ENCODE results near the gene SERPINE3. TPM values are rescaled to one million over a fixed set of nuclear protein-coding genes. Genes with fewer than 3 reads are reported as not detected.

The SERPINE3 gene
- total RNA-seq: not detected

- TF ChIP-seq CTCF (IDR thresholded peaks at IDR 0.05): no peak
- Histone ChIP-seq H3K9me3 (no peaks in the 10 kb centered on the region), H3K27me3 (no peaks in the 10 kb centered on the region), H3K9ac (ENCODE audit: low read depth in 2 of 2, low read length in 2 of 2) (no peak within 1 kb of the TSS), H3K36me3 (no peaks in the 10 kb centered on the region), H3K4me3 (no peak within 1 kb of the TSS), H3K27ac (no peak within 1 kb of the TSS), H3K4me1 (no peaks in the 10 kb centered on the region)
- no peak for DNase-seq
- intact Hi-C loops (cut with DNase I): no loop called here
These were observed at the start of gene SERPINE3 for GRCh38 chr13:51339354-51339753. TSS of gene SERPINE3 (plus strand) at chr13:51339691. CDS start at chr13:51341092, 1,401 bp downstream.

- no peak overlapping the region for H3K27ac ChIP-seq
These were observed 48.1 kb upstream of the SERPINE3 start for GRCh38 chr13:51291341-51291740.

DNA sequence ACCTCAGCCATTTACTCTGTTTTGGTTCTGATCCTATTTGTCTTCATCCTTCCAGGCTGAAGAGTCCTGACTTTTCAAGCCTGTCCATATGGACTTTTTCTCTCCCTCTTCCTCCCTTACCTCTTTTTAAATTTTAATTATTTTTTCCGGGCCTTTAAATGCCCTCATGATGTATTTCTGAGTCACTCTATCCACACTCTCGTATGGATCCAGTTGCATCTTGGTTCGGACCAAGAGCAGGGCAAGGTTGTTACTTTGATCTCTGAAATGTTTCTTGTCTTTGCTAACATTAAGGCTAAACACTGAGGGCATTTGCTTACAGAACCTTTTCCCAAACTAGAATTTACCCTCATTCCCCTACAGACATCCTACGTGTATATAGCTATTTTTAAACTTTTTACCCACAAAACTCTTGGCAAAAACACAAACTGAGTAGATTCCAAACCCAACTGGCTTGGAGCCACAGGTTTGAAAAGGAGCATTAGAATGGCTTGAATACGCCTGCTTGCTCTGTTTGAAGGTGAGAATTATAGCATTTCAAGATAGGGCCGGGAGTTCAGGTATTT is 47.4 kb upstream of the SERPINE3 start:
- Histone ChIP-seq H3K36me3 (no peaks in the 10 kb centered on the region), H3K9me3 (no peaks in the 10 kb centered on the region), H3K4me1 (no peaks in the 10 kb centered on the region), H3K27ac (no peak overlapping the region), H3K9ac (ENCODE audit: low read depth in 2 of 2, low read length in 2 of 2) (no peak overlapping the region), H3K27me3 (no peaks in the 10 kb centered on the region), H3K4me3 (no peak overlapping the region)
- DNase-seq: no peak
- TF ChIP-seq CTCF (IDR thresholded peaks at IDR 0.05): no peak
- intact Hi-C loops (cut with DNase I): no loop called here

More at GRCh38 chr13:51291341-51291740, 48.1 kb upstream of the SERPINE3 start:
- no peaks in the 10 kb centered on the region for H3K27me3 ChIP-seq
- H3K4me1 ChIP-seq: no peaks in the 10 kb centered on the region
- no peaks in the 10 kb centered on the region for H3K36me3 ChIP-seq
- no peak for TF ChIP-seq CTCF (IDR thresholded peaks at IDR 0.05)
- no peak overlapping the region for H3K4me3 ChIP-seq
- no peak overlapping the region for H3K9ac ChIP-seq (ENCODE audit: low read depth in 2 of 2, low read length in 2 of 2)
- no peaks in the 10 kb centered on the region for H3K9me3 ChIP-seq
- DNase-seq: no peak
- intact Hi-C loops (cut with DNase I): no loop called here

DNA sequence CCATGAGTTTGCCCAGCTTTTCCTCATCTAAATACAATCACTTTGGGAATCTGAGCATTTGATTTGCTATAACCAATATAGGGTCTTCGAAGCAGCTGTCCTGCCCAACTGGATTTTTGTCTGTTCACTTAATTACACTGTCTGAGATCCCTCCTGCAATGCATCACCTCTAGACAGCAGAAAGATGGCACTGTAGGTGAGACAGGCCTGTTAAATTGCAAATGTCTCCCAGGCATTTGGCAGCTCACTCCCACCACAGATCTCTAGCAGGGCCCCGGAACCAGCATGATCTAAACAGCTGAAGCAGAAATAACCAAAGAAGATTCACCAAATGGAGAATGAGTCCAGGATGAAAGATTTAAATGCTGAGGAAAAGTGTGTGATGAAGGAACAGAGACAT is 41.9 kb upstream of the SERPINE3 start:
- TF ChIP-seq CTCF (IDR thresholded peaks at IDR 0.05): no peak
- H3K4me1 ChIP-seq: no peaks in the 10 kb centered on the region
- H3K27me3 ChIP-seq: no peaks in the 10 kb centered on the region
- no peaks in the 10 kb centered on the region for H3K9me3 ChIP-seq
- intact Hi-C loops (cut with DNase I): no loop called here
- H3K4me3 ChIP-seq: no peak overlapping the region
- no peak overlapping the region for H3K27ac ChIP-seq
- H3K9ac ChIP-seq (ENCODE audit: low read depth in 2 of 2, low read length in 2 of 2): no peak overlapping the region
- H3K36me3 ChIP-seq: no peaks in the 10 kb centered on the region
- DNase-seq: no peak

DNA sequence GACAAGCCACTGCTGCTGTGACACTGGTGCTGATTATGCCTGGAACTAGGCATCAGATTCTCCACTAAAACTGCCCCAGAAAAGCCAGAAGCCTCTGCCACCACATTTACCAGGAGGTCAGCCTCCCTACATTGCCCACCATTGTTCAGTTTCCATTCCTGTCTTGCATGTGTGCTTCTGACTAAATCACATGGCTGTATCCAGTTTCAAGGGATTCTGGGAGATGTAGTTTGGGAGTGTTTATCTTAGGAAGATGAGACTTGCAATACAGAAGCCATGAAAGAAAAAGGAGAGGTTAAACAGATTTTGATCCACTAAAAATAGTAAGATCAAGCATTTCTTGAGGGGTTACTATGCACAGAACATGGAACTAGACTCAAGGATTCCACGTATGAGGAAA is 40.7 kb upstream of the SERPINE3 start:
- Histone ChIP-seq H3K4me1 (no peaks in the 10 kb centered on the region), H3K9me3 (no peaks in the 10 kb centered on the region), H3K4me3 (no peak overlapping the region), H3K36me3 (no peaks in the 10 kb centered on the region), H3K9ac (ENCODE audit: low read depth in 2 of 2, low read length in 2 of 2) (no peak overlapping the region), H3K27me3 (no peaks in the 10 kb centered on the region), H3K27ac (no peak overlapping the region)
- TF ChIP-seq CTCF (IDR thresholded peaks at IDR 0.05): no peak
- no peak for DNase-seq
- intact Hi-C loops (cut with DNase I): no loop called here

All from colonic mucosa (tissue), 4 donors.